Ureter (tissue), 1 donor: Measurements from ENCODE around the gene SASH1. TPM values are rescaled to one million over a fixed set of nuclear protein-coding genes. Genes with fewer than 3 reads are reported as not detected.
"Not testable (repeated sequence)": the region's sequence is repeated elsewhere in the genome, so short reads cannot be mapped to it uniquely, and the experiment has no call there.

Experiments used
- DNase-seq: peaks from one replicate; pipeline ENCODE4 v3.0.0-alpha.2; 2020; ENCODE audit warnings: low spot score
- total RNA-seq: library from RNA; stranded (reverse); gene quantifications from one replicate; pipeline ENCODE4 v1.2.4, GENCODE V29; 2023
- donor health status: DM: yes; HTN: yes; CAD: no.

SASH1 gene
- total RNA-seq, 1 donor from 2014 or later, result 97.2 TPM

DNA sequence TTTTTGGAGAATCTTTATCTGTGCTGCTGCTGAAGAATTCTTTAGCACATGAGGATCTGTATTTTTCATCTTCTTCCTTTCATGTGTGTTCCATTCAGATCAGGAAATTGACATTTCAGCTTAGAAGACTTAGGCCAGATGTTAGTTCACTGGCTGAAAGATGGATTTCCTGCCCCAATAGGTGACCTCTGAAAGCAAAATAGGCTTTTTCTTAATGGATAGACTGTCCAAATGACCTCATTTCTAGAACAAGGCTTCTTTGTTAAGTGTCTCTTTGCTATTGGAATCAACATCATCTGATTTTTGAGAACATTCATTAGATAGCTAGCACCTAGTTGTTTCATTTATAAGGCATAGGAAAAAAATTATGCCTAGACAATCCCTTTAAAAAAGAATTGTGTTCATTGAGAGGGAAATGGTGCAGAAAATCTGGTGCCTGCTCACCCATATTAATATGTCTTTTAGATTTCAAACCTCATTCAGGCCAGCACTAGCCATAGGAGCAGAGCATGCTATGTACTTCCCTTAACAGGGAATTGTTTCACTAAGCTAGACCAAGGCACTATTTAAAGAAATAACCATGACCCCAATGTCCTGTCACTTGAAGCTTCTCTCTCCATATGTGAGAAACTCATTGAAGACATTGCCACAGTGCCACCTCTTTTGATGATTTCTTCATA, 13.6 kb upstream of the SASH1 start:
- no peak for DNase-seq

GRCh38 chr6:148329596-148330381, 12.8 kb upstream of the SASH1 start:
- DNase-seq, result no peak

DNA sequence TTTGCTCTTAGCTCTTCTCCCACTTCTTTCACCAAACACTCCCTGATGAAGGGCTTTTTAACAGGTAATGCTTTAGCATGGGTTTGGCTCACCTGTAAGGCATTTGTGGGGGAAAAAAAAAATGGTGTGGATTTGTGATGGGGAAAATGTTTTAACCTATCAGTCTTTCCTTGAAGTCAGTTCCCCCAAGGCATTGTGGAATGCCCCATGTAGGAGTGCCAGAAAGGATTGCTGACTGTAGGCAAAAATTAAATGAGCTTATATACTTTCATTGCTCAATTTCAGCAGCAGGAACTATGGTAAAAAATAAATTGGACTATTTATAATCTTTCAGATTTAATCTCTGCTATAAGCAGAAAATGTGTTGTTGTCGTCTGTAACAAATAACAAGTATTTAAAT, 10.6 kb upstream of the SASH1 start:
- no peak for DNase-seq

DNA sequence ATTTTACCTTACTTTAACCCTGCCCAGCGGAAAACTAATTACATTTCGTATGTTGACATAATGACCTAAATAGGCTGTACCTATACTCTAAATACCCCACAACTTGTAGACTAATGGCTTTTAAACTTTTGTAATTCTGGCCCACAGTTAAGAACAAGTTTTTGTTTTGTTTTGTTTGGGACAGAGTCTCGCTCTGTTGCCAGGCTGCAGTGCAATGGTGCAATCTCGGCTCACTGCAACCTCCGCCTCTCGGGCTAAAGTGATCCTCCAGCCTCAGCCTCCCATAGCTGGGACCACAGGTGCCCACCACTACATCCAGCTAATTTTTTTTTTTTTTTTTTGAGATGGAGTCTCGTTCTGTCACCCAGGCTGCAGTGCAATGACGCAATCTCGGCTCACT, 5.7 kb upstream of the SASH1 start:
- no peak for DNase-seq

GRCh38 chr6:148339766-148340165, 2.9 kb upstream of the SASH1 start:
- no peak for DNase-seq

DNA sequence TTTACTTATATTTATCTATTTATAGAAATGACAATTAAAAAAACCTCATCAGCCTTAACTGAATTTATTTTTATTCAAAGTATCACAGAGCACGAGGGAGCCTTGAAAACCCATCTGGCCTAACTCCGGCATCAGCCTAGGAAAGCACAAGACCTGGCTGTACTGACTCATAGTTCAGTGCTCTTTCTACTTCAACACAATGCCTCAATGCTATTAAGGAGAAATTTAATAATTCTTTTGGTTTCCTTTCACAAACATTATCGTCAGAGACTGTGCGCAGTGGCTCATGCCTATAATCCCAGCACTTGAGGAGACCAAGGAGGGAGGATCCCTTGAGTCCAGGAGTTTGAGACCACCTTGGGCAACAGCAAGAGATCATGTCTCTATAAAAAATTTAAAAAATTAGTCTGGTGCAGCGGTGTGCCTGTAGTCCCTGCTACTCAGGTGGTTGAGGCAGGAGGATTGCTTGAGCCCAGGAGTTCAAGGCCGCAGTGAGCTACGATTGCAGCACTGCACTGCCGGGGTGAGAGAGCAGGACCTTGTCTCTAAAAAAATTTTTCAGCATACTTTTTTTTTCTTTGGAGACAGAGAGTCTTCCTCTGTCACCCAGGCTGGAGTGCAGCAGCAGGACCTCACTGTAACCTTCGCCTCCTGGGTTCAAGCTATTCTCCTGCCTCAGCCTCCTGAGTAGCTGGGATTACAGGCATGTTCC, 1.9 kb upstream of the SASH1 start:
- DNase-seq, result no peak

DNA sequence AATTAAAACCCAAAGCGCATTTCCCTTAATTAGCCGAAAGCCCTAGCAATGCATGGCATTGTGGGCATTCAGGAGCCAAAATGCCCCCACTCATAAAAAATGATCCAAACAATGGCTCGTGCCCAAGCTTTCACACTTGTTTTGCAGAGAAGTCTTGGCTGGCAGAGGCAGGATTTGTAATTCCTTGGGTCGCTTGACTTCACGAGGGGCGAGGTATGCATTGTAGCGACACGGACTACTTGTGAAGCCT, 613 bp upstream of the SASH1 start:
- DNase-seq, result no peak

DNA sequence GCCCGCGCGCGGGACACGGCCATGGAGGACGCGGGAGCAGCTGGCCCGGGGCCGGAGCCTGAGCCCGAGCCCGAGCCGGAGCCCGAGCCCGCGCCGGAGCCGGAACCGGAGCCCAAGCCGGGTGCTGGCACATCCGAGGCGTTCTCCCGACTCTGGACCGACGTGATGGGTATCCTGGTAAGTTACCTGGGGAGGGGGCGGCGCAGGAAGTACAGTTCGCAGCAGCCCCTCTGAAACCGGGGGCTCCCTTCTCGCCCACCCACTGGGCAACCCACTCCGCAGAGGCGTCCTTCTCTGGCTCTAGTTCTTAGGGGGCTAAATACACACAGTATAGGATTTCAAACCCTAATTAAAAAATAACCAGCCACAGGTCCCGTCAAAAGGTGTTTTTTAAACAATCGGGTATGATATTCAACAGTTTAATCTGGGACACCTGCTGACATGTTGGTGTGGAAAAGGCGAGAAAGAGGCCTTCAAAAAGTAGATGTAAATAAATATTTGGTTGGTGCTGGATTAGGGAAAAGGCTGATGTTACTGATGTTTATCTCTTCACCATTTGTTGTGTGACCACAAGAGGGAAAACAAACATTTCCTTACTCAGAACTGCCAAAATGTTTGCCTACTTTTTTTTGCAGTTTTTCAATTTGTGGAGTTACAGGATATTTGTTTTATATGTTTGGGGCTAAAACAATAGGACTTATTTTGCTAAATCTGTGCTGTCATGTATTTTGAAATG, 577 bp downstream of the SASH1 start:
- no peak for DNase-seq

DNA sequence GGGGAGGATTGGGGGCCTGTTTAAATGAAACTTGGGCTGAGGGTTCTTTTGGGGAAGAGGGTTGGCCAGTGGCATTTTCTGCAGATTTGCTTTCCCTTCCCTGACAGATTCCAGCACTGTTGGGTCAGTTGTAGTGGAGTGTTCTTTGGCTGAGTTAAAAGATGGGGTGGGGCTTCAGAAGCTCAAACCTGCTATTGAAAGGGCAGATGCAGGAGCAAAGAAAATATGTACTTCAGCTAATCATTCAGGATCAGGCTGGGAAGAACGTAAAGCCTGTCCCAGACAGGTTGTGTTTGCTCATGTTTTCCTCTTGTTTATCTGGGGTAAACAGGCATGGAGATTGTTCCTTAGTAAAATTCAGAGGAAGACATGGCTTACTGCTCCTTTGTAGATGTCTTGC, 2.5 kb downstream of the SASH1 start:
- DNase-seq, result no peak

GRCh38 chr6:148345578-148345977, 2.9 kb downstream of the SASH1 start:
- DNase-seq, result no peak

DNA sequence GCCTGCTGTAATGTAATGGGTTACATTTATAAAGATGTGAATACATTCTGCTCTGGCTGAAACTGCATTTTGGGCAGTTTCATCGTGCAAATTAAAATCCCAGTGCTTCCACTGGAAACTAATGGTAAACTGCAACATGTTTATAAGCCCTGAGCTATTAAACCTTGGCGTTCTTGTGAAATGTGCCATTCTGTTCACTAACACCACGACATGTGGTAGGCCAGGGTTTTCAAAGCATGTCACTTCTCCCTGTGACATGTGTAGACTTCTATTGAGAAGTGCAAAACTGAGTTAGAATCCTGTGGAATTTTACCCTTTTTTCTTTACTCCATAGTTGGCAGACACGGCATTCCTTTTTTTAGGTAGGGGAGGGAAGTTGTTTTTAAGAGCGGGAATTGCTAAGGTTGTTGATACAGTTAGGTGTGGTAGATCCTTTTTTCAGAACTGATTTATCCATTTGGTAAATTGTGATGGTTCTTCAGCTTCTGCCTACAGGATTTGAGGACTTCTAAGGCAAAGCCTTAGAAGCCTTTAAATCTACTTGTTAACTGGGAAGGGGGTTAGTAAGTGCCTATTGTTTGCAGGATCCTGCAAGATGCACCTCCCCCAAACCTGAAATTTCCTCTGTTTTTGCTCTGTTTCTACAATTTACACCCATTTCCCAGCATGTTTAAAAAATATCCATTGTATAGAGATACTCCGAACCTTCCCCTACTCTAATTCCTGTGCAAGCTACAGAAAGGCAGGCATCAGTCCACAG, 4.2 kb downstream of the SASH1 start:
- no peak for DNase-seq

GRCh38 chr6:148347441-148348054, 4.9 kb downstream of the SASH1 start:
- DNase-seq, result no peak

GRCh38 chr6:148348335-148348734, 5.7 kb downstream of the SASH1 start:
- DNase-seq, result no peak

GRCh38 chr6:148348778-148349177, 6.1 kb downstream of the SASH1 start:
- no peak for DNase-seq

DNA sequence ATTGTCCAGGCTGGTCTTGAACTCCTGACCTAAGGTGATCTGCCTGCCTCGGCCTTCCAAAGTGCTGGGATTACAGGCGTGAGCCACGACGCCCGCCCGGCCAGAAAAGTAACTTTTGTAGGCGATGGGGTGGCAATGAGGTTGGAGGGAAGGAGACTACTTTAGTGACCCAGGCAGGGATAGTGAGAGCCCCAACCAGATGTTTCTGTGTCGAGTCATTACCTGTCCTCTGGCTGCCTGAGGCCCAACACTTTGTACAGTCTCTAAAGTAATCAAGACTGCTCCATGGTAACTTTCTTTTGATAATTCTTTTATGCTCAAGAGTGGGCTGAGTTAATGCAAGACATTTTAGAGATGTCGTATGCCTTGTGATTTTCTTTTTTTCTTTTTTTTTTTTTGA, 6.8 kb downstream of the SASH1 start:
- no peak for DNase-seq

DNA sequence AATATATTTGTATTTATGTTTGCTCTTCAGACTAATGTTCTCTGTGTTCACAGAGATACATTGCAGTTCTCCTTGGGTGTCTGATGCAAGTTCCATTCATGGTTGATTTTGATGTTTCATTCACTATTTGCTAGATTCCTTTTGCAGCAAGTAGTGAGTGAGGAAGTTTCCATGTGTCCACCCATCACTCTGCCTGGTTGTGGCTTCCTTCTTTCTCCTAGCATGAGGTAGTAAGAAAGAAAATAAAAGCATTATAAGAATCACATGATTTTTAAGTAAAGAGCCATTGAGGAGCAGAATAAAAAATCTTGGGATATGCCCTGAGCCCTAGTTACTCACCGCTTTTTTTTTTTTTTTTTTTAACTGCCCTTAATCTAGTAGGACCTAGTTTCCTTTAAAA, 8.7 kb downstream of the SASH1 start:
- DNase-seq, result no peak

DNA sequence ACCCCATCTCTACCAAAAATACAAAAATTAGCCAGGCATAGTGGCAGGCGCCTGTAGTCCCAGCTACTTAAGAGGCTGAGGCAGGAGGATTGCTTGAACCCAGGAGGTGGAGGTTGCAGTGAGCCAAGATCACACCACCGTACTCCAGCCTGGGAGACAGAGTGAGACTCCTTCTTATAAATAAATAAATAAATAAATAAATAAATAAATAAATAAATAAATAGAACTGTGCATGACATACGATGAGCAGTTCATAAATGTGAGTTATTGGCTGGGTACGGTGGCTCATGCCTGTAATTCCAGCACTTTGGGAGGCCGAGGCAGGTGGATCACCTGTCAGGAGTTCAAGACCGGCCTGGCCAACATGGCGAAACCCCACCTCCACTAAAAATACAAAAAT, 9.8 kb downstream of the SASH1 start:
- DNase-seq, result not testable (repeated sequence)

GRCh38 chr6:148358196-148358785, 15.7 kb downstream of the SASH1 start:
- DNase-seq, result peak; percentile 58

- no peak for DNase-seq
These were observed 16.6 kb downstream of the SASH1 start for GRCh38 chr6:148359228-148359627.

GRCh38 chr6:148364056-148364824, 21.6 kb downstream of the SASH1 start:
- no peak for DNase-seq
